Endodermal cell (in vitro differentiated cells): ENCODE results near the gene WSCD1. TPM values are rescaled to one million over a fixed set of nuclear protein-coding genes. Genes with fewer than 3 reads are reported as not detected.

Experiments
- DNase-seq: peaks from one replicate; pipeline ENCODE4 v3.0.0-alpha.2; 2017
- H3K27ac ChIP-seq: 2 replicates; pipeline ENCODE4 v1.5.1; 2013; ENCODE audit warnings: mild to moderate bottlenecking, low read depth, low read length, moderate library complexity
- H3K27me3 ChIP-seq: 2 replicates; pipeline ENCODE4 v1.6.1; 2013; ENCODE audit warnings: mild to moderate bottlenecking, low read length, moderate library complexity; ENCODE audit not compliant: insufficient read depth, control insufficient read depth, poor library complexity, severe bottlenecking
- H3K36me3 ChIP-seq: 2 replicates; pipeline ENCODE4 v1.7.0; 2013; ENCODE audit warnings: mild to moderate bottlenecking, low read length, moderate library complexity; ENCODE audit not compliant: control insufficient read depth, insufficient read depth
- H3K4me1 ChIP-seq: one replicate; pipeline ENCODE4 v1.7.0; 2013; ENCODE audit warnings: low read length; ENCODE audit not compliant: control insufficient read depth, insufficient read depth
- H3K4me3 ChIP-seq: 2 replicates; pipeline ENCODE4 v1.5.1; 2013; ENCODE audit warnings: mild to moderate bottlenecking, low read length, moderate library complexity
- H3K9ac ChIP-seq: 2 replicates; pipeline ENCODE4 v1.6.1; 2013; ENCODE audit warnings: mild to moderate bottlenecking, low read length, moderate library complexity; ENCODE audit not compliant: poor library complexity, severe bottlenecking; ENCODE audit errors: extremely low read depth
- H3K9me3 ChIP-seq: 2 replicates; pipeline ENCODE4 v1.6.1; 2013; ENCODE audit warnings: mild to moderate bottlenecking, low read length, moderate library complexity; ENCODE audit not compliant: control insufficient read depth
- H3K27ac Mint-ChIP-seq: 2 replicates; pipeline ENCODE4 v1.8.0; 2020; ENCODE audit warnings: mixed read lengths
- H3K27me3 Mint-ChIP-seq: 2 replicates; pipeline ENCODE4 v1.8.0; 2021; ENCODE audit warnings: mild to moderate bottlenecking, mixed read lengths; ENCODE audit not compliant: insufficient read depth
- H3K36me3 Mint-ChIP-seq: 2 replicates; pipeline ENCODE4 v1.8.0; 2020; ENCODE audit warnings: low read depth, mixed read lengths
- H3K4me1 Mint-ChIP-seq: 2 replicates; pipeline ENCODE4 v1.8.0; 2020; ENCODE audit warnings: mixed read lengths
- H3K4me3 Mint-ChIP-seq: 2 replicates; pipeline ENCODE4 v1.8.0; 2020; ENCODE audit warnings: mild to moderate bottlenecking, moderate library complexity, mixed read lengths
- H3K9me3 Mint-ChIP-seq: 2 replicates; pipeline ENCODE4 v1.8.0; 2020; ENCODE audit warnings: mild to moderate bottlenecking, mixed read lengths
- CTCF ChIP-seq: fragments of 200-600 bp; sonication (generic); conservative IDR thresholded peaks from 2 replicates; pipeline ENCODE4 v1.5.0; 2021; ENCODE audit warnings: antibody characterized with exemption, mild to moderate bottlenecking
- WGBS, 2 experiments: methylation state at CpG; one replicate each; pipeline versions ENCODE4 v1.1.5 to v1.1.7; 2013; ENCODE audit warnings: missing lambda C conversion rate in 2 of 2, mixed read lengths in 1 of 2; ENCODE audit not compliant: insufficient coverage in 1 of 2, insufficient read length in 1 of 2; 5-methylcytosine and 5-hydroxymethylcytosine counted together
- total RNA-seq, 2 donors: library from RNA; stranded (reverse); fragmentation: NEBNext Ultra II Directional in 1 of 2; extraction: Animal tissue kit (Norgen Biotek cat#: 25700) in 1 of 2; gene quantifications; 2 replicates in 1 of 2; 3 replicates in 1 of 2; pipeline ENCODE4 v1.2.1, GENCODE V29; 2021

WSCD1 gene
- total RNA-seq, 2 donors from 2014 or later = 6.5 to 7.7 TPM

DNA sequence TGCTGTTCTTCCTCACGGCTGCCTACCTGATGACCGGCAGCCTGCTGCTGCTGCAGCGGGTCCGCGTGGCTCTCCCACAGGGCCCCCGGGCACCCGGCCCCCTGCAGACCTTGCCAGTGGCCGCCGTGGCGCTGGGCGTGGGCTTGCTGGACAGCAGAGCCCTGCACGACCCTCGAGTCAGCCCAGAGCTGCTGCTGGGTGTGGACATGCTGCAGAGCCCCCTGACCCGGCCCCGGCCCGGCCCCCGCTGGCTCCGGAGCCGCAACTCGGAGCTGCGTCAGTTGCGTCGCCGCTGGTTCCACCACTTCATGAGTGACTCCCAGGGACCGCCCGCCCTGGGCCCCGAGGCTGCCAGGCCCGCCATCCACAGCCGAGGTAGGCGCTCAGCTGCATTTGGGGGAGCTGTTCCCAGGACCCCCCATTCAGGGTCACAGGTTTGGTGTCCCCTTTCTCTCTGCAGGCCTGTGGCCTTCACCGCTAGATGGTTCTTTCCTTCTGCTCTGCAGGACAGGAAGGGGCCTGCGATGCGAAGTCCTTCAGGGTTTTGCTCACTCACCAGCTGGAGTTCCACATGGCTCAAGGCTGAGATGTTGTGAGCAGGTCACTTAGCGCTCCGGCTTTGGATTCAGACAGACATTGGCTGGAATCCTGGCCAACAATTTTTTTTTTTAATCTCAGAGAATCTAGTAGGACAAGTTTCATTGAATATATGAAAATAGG is 10.7 kb downstream of the WSCD1 start:
- no peak overlapping the region for H3K4me3 ChIP-seq
- no peak overlapping the region for H3K9ac ChIP-seq
- no peaks in the 10 kb centered on the region for H3K27me3 ChIP-seq
- H3K27ac ChIP-seq = no peak overlapping the region
- WGBS, 2 experiments = 95 to 97% methylated on average over 24 to 35 of the region's 35 CpGs
- H3K4me1 Mint-ChIP-seq = peaks cover 8% of the 10 kb centered on the region
- H3K4me1 ChIP-seq = no peaks in the 10 kb centered on the region
- no peaks in the 10 kb centered on the region for H3K36me3 Mint-ChIP-seq
- H3K36me3 ChIP-seq = no peaks in the 10 kb centered on the region
- TF ChIP-seq CTCF = no peak
- no peak overlapping the region for H3K27ac Mint-ChIP-seq
- DNase-seq = no peak
- H3K9me3 ChIP-seq = no peaks in the 10 kb centered on the region
- H3K4me3 Mint-ChIP-seq = no peak overlapping the region
- no peaks in the 10 kb centered on the region for H3K9me3 Mint-ChIP-seq
- H3K27me3 Mint-ChIP-seq = peaks cover 18% of the 10 kb centered on the region

GRCh38 chr17:6082335-6082734 is 12.2 kb downstream of the WSCD1 start:
- TF ChIP-seq CTCF = no peak
- H3K36me3 Mint-ChIP-seq = no peaks in the 10 kb centered on the region
- peak; percentile 67 for DNase-seq
- H3K9me3 ChIP-seq = no peaks in the 10 kb centered on the region
- H3K36me3 ChIP-seq = no peaks in the 10 kb centered on the region
- no peaks in the 10 kb centered on the region for H3K27me3 ChIP-seq
- peaks cover 8% of the 10 kb centered on the region for H3K4me1 Mint-ChIP-seq
- H3K27ac Mint-ChIP-seq = no peak overlapping the region
- no peaks in the 10 kb centered on the region for H3K4me1 ChIP-seq
- H3K9ac ChIP-seq = no peak overlapping the region
- H3K27me3 Mint-ChIP-seq = peaks cover 16% of the 10 kb centered on the region
- peak overlapping the region; percentile 64 for H3K27ac ChIP-seq
- H3K4me3 Mint-ChIP-seq = no peak overlapping the region
- WGBS, 2 experiments = 83 to 94% methylated on average over 4 to 8 of the region's 8 CpGs
- no peaks in the 10 kb centered on the region for H3K9me3 Mint-ChIP-seq
- no peak overlapping the region for H3K4me3 ChIP-seq

GRCh38 chr17:6084311-6085161 is 14.4 kb downstream of the WSCD1 start:
- H3K36me3 ChIP-seq = no peaks in the 10 kb centered on the region
- no peaks in the 10 kb centered on the region for H3K27me3 ChIP-seq
- peak overlapping the region; percentile 97 for H3K27ac ChIP-seq
- H3K4me3 ChIP-seq = no peak overlapping the region
- H3K27me3 Mint-ChIP-seq = peaks cover 25% of the 10 kb centered on the region
- H3K4me1 ChIP-seq = no peaks in the 10 kb centered on the region
- H3K36me3 Mint-ChIP-seq = no peaks in the 10 kb centered on the region
- 62 to 76% methylated on average over 14 to 24 of the region's 25 CpGs for whole genome bisulfite sequencing, 2 experiments
- H3K4me1 Mint-ChIP-seq = peaks cover 8% of the 10 kb centered on the region
- no peak for TF ChIP-seq CTCF
- no peak overlapping the region for H3K9ac ChIP-seq
- H3K9me3 Mint-ChIP-seq = no peaks in the 10 kb centered on the region
- no peak for DNase-seq
- H3K9me3 ChIP-seq = no peaks in the 10 kb centered on the region
- H3K4me3 Mint-ChIP-seq = no peak overlapping the region
- H3K27ac Mint-ChIP-seq = no peak overlapping the region
